CD4-positive, alpha-beta T cell (primary cell): ENCODE data around the gene CAT. TPM values are rescaled to one million over a fixed set of nuclear protein-coding genes. Genes with fewer than 3 reads are reported as not detected.

Source experiments
- ATAC-seq: fragments of 200-7000 bp; cut with Tn5 transposase; one replicate; pipeline ENCODE4 v1.10.0; 2022; ENCODE audit warnings: mild to moderate bottlenecking; ENCODE audit not compliant: poor library complexity
- CTCF ChIA-PET: fragments of 350-600 bp; sonication (Branson Sonifier 250); formaldehyde crosslinking; loops from one replicate; lab custom pipeline; 2021; ENCODE audit warnings: antibody characterized with exemption, inconsistent platforms; lab: Charles Lee
- POLR2A ChIA-PET: fragments of 350-600 bp; sonication (Branson Sonifier 250); formaldehyde crosslinking; loops from one replicate; lab custom pipeline; 2021; ENCODE audit warnings: antibody characterized with exemption, inconsistent platforms; lab: Charles Lee
- DNase-seq, 14 experiments: peaks; one replicate each; pipeline ENCODE4 v3.0.0-alpha.2; 2013 to 2020; ENCODE audit warnings: mixed read lengths in 2 of 14
- H3K27ac ChIP-seq, 2 donors: one replicate each; pipeline versions ENCODE4 v1.5.1 to v1.7.0; 2013; ENCODE audit warnings: low read length in 2 of 2, low read depth in 1 of 2, mild to moderate bottlenecking in 1 of 2
- H3K27me3 ChIP-seq, 2 experiments: 1 replicate in 1 of 2; 2 replicates in 1 of 2; pipeline versions ENCODE4 v1.6.1 to v1.7.0; 2013; ENCODE audit warnings: low read length in 2 of 2, control low read depth in 1 of 2, mild to moderate bottlenecking in 1 of 2, moderate library complexity in 1 of 2; ENCODE audit not compliant: insufficient read depth in 2 of 2, control insufficient read depth in 1 of 2
- H3K36me3 ChIP-seq: one replicate; pipeline ENCODE4 v1.6.1; 2013; ENCODE audit warnings: low read length, control low read depth; ENCODE audit not compliant: insufficient read depth
- H3K4me1 ChIP-seq: one replicate; pipeline ENCODE4 v1.6.1; 2013; ENCODE audit warnings: low read length, control low read depth; ENCODE audit not compliant: insufficient read depth
- H3K4me3 ChIP-seq: one replicate; pipeline ENCODE4 v1.5.1; 2013; ENCODE audit warnings: mild to moderate bottlenecking, low read length, moderate library complexity
- H3K9me3 ChIP-seq, 2 experiments: 1 replicate in 1 of 2; 2 replicates in 1 of 2; pipeline versions ENCODE4 v1.6.1 to v1.7.0; 2013; ENCODE audit warnings: low read length in 2 of 2, mild to moderate bottlenecking in 2 of 2, control low read depth in 1 of 2, moderate library complexity in 1 of 2; ENCODE audit not compliant: control insufficient read depth in 1 of 2, insufficient read depth in 1 of 2
- H3K27ac Mint-ChIP-seq: one replicate; pipeline ENCODE4 v1.8.0; 2020; ENCODE audit warnings: mixed read lengths
- H3K27me3 Mint-ChIP-seq: one replicate; pipeline ENCODE4 v1.8.0; 2021; ENCODE audit warnings: mixed read lengths
- H3K36me3 Mint-ChIP-seq: one replicate; pipeline ENCODE4 v1.8.0; 2021; ENCODE audit warnings: low read depth, mixed read lengths
- H3K4me1 Mint-ChIP-seq: one replicate; pipeline ENCODE4 v1.8.0; 2021; ENCODE audit warnings: low read depth, mixed read lengths
- H3K4me3 Mint-ChIP-seq: one replicate; pipeline ENCODE4 v1.8.0; 2020; ENCODE audit warnings: mild to moderate bottlenecking, mixed read lengths
- H3K9me3 Mint-ChIP-seq: one replicate; pipeline ENCODE4 v1.8.0; 2020; ENCODE audit warnings: mixed read lengths
- CTCF ChIP-seq: fragments of 200-600 bp; IDR thresholded peaks from one replicate; pipeline ENCODE4 v1.8.0; 2022; ENCODE audit warnings: antibody characterized with exemption, mild to moderate bottlenecking
- intact Hi-C, 2 experiments: fragments of 100-400 bp; cut with DNase I in 1 of 2; cut with micrococcal nuclease in 1 of 2; formaldehyde crosslinking; loops; one replicate each; pipeline versions ENCODE4 v1.15.1 to v1.9.0; 2023 to 2025; cut with DNase I, micrococcal nuclease
- total RNA-seq, 174 experiments: library from RNA in 2 of 174; stranded (reverse) in 2 of 174; gene quantifications; one replicate each; pipeline ENCODE4 v1.2.3 and lab custom pipeline; 2021 to 2026

The CAT gene
- total RNA-seq, 2 experiments from 2014 or later, result 8.5 to 9.8 TPM

GRCh38 chr11:34478845-34479663 lies 40.3 kb downstream of the CAT start:
- Mint-ChIP-seq H3K36me3 (no peaks in the 10 kb centered on the region), H3K4me1 (no peaks in the 10 kb centered on the region), H3K27ac (no peak overlapping the region), H3K4me3 (no peak overlapping the region), H3K27me3 (no peaks in the 10 kb centered on the region), H3K9me3 (no peaks in the 10 kb centered on the region)
- DNase-seq (no peak), ATAC-seq (no peak)
- Histone ChIP-seq H3K4me1 (no peaks in the 10 kb centered on the region), H3K27me3 (no peaks in the 10 kb centered on the region), H3K9me3 (no peaks in the 10 kb centered on the region), H3K36me3 (no peaks in the 10 kb centered on the region), H3K4me3 (no peak overlapping the region), H3K27ac (no peak overlapping the region)
- intact Hi-C loops, result no loop called here
- ChIA-PET POLR2A (no interaction called here), CTCF (no interaction called here)
- no peak for TF ChIP-seq CTCF

- H3K27ac ChIP-seq, result no peak overlapping the region
- ChIA-PET POLR2A (no interaction called here), CTCF (no interaction called here)
- DNase-seq, result no peak
- H3K27me3 ChIP-seq, result no peaks in the 10 kb centered on the region
- H3K9me3 Mint-ChIP-seq, result no peaks in the 10 kb centered on the region
- no peaks in the 10 kb centered on the region for H3K4me1 ChIP-seq
- no peak for ATAC-seq
- TF ChIP-seq CTCF, result no peak
- no peak overlapping the region for H3K4me3 Mint-ChIP-seq
- H3K36me3 Mint-ChIP-seq, result no peaks in the 10 kb centered on the region
- H3K27ac Mint-ChIP-seq, result no peak overlapping the region
- H3K4me1 Mint-ChIP-seq, result no peaks in the 10 kb centered on the region
- intact Hi-C loops, result no loop called here
- H3K36me3 ChIP-seq, result no peaks in the 10 kb centered on the region
- no peak overlapping the region for H3K4me3 ChIP-seq
- H3K9me3 ChIP-seq, result no peaks in the 10 kb centered on the region
- H3K27me3 Mint-ChIP-seq, result no peaks in the 10 kb centered on the region
Measured at GRCh38 chr11:34480314-34480713, 41.6 kb downstream of the CAT start.

- Mint-ChIP-seq H3K36me3 (no peaks in the 10 kb centered on the region), H3K27ac (no peak overlapping the region), H3K27me3 (no peaks in the 10 kb centered on the region), H3K4me3 (no peak overlapping the region), H3K9me3 (no peaks in the 10 kb centered on the region), H3K4me1 (no peaks in the 10 kb centered on the region)
- CTCF ChIA-PET, result no interaction called here
- ATAC-seq, result no peak
- no peak for DNase-seq
- Histone ChIP-seq H3K27ac (no peak overlapping the region), H3K4me1 (no peaks in the 10 kb centered on the region), H3K9me3 (no peaks in the 10 kb centered on the region), H3K27me3 (no peaks in the 10 kb centered on the region), H3K4me3 (no peak overlapping the region), H3K36me3 (no peaks in the 10 kb centered on the region)
- intact Hi-C loops, result no loop called here
- POLR2A ChIA-PET, result interaction anchor here (0.7 kb wide), 1 partner anchor 490 kb away, joined by 3 read pairs; no protein-coding TSS in a partner anchor
- no peak for TF ChIP-seq CTCF
Measured at GRCh38 chr11:34481307-34481706, 42.6 kb downstream of the CAT start.
